Body of pancreas (tissue), 4 donors: ENCODE data around the gene DUSP3.

Experiments
- CTCF ChIP-seq, 7 experiments: fragments of 450-650 bp in 4 of 7; fragments of 200-600 bp in 3 of 7; sonication (generic) in 3 of 7; IDR thresholded peaks; one replicate each; pipeline ENCODE4 v1.5.1; 2016 to 2019; ENCODE audit warnings: antibody characterized with exemption in 7 of 7
- POLR2A ChIP-seq, 3 donors: fragments of 450-650 bp; IDR thresholded peaks; one replicate each; pipeline ENCODE4 v1.6.1; 2016; ENCODE audit warnings: antibody characterized with exemption in 3 of 3, mild to moderate bottlenecking in 2 of 3

GRCh38 chr17:43766413-43767052, 12.2 kb downstream of the DUSP3 start:
- TF ChIP-seq CTCF (IDR thresholded peaks at IDR 0.05), result peak; percentile 60 to 88 (median 68)
- TF ChIP-seq POLR2A (IDR thresholded peaks at IDR 0.05), result no peak
